Caco-2 (cell line): ENCODE results near the gene RAF1. TPM values are rescaled to one million over a fixed set of nuclear protein-coding genes. Genes with fewer than 3 reads are reported as not detected.

Source experiments
- BruUV-seq: library from RNA; stranded (reverse); fragments of 400-500 nt; replicated peaks from 2 replicates; lab custom pipeline; 2021; lab: Mats Ljungman, UMichigan
- CTCF ChIA-PET: fragments of 300-600 bp; sonication (Branson Sonifier 250); formaldehyde crosslinking; loops from one replicate; lab custom pipeline; 2022; ENCODE audit warnings: antibody characterized with exemption; lab: Charles Lee
- POLR2A ChIA-PET: fragments of 300-600 bp; sonication (Branson Sonifier 250); formaldehyde crosslinking; loops from one replicate; lab custom pipeline; 2022; ENCODE audit warnings: antibody characterized with exemption; lab: Charles Lee
- DNase-seq, 2 experiments: peaks; one replicate each; pipeline versions ENCODE4 v3.0.0 to v3.0.0-alpha.2; 2020 to 2022
- H3K27me3 ChIP-seq: replicated peaks from 2 replicates; pipeline ENCODE4 v1.6.0; 2011; ENCODE audit warnings: low read length; ENCODE audit not compliant: control insufficient read depth, insufficient read depth
- H3K36me3 ChIP-seq: 2 replicates; pipeline ENCODE4 v1.5.1; 2011; ENCODE audit warnings: low read length; ENCODE audit not compliant: control insufficient read depth, insufficient read depth
- H3K4me1 ChIP-seq: fragments of 250-450 bp; sonication (Bioruptor Pico); 2 replicates; pipeline ENCODE4 v1.5.1; 2020; ENCODE audit warnings: mild to moderate bottlenecking
- H3K4me3 ChIP-seq: 2 replicates; pipeline ENCODE4 v1.5.1; 2011; ENCODE audit warnings: low read depth, mild to moderate bottlenecking, control low read depth, low read length
- H3K9me3 ChIP-seq: fragments of 250-450 bp; sonication (Bioruptor Pico); 2 replicates; pipeline ENCODE4 v1.5.1; 2020; ENCODE audit warnings: mild to moderate bottlenecking, moderate library complexity
- H3K27ac Mint-ChIP-seq: one replicate; pipeline ENCODE4 v1.8.0; 2022; ENCODE audit warnings: mixed read lengths; ENCODE audit not compliant: unreplicated experiment
- H3K27me3 Mint-ChIP-seq: one replicate; pipeline ENCODE4 v1.8.0; 2022; ENCODE audit warnings: mixed read lengths; ENCODE audit not compliant: insufficient read depth, unreplicated experiment
- H3K36me3 Mint-ChIP-seq: one replicate; pipeline ENCODE4 v1.8.0; 2022; ENCODE audit warnings: mild to moderate bottlenecking, mixed read lengths; ENCODE audit not compliant: insufficient read depth, unreplicated experiment
- H3K4me1 Mint-ChIP-seq: one replicate; pipeline ENCODE4 v1.8.0; 2022; ENCODE audit warnings: low read depth, mixed read lengths; ENCODE audit not compliant: unreplicated experiment
- H3K4me3 Mint-ChIP-seq: one replicate; pipeline ENCODE4 v1.8.0; 2022; ENCODE audit warnings: mild to moderate bottlenecking, moderate library complexity, mixed read lengths; ENCODE audit not compliant: unreplicated experiment
- H3K9me3 Mint-ChIP-seq: one replicate; pipeline ENCODE4 v1.8.0; 2022; ENCODE audit warnings: mixed read lengths; ENCODE audit not compliant: unreplicated experiment
- intact Hi-C: fragments of 100-400 bp; cut with micrococcal nuclease; formaldehyde crosslinking; loops from one replicate; pipeline ENCODE4 v1.10.0; 2022; ENCODE audit not compliant: unreplicated experiment
- total RNA-seq: library from RNA; stranded (reverse); gene quantifications from 2 replicates; pipeline ENCODE4 v1.2.3, GENCODE V29; 2022
- TF ChIP-seq, protein P1 (sequence below), 2 experiments: fragments of 200-600 bp in 1 of 2; IDR thresholded peaks; 1 replicate in 1 of 2; 2 replicates in 1 of 2; pipeline versions ENCODE4 v1.5.1 to v1.8.0; 2011 to 2022; ENCODE audit warnings: antibody characterized with exemption in 1 of 2, control low read depth in 1 of 2, inconsistent platforms in 1 of 2, low read depth in 1 of 2, low read length in 1 of 2, mild to moderate bottlenecking in 1 of 2, moderate library complexity in 1 of 2; ENCODE audit not compliant: insufficient read depth in 1 of 2, severe bottlenecking in 1 of 2, unreplicated experiment in 1 of 2

RAF1 gene
- total RNA-seq, 1 experiment from 2014 or later: 93.6 TPM

DNA sequence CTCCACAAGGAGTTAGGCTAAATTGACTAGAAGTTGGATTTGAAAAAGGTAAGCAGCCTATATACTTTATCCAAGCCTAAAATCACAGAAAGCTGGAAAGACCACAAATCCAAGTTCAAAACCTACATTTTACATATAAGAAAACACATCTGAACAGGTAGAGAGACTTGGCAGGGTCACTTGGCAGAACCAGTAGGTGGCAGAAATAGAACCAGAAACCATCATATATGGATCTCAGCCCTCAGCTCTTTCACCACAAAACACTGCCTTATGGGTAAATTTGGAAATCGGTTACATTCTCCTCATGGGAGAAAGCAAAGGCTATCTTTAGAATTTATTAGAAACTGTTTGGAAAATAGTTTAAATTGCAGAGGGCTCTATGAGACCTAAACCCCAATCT is 62.8 kb downstream of the RAF1 start:
- peaks cover 55% of the 10 kb centered on the region for H3K36me3 Mint-ChIP-seq
- Histone ChIP-seq H3K4me3 (no peak overlapping the region), H3K27me3 (no peaks in the 10 kb centered on the region), H3K9me3 (no peaks in the 10 kb centered on the region), H3K4me1 (no peaks in the 10 kb centered on the region), H3K36me3 (no peaks in the 10 kb centered on the region; the same call in 1 of the 2 replicates)
- intact Hi-C loops: loop anchor here (1.0 to 10.0 kb wide), 3 partner anchors 54 to 292 kb away; no protein-coding TSS in a partner anchor
- DNase-seq: no peak
- POLR2A ChIA-PET: no interaction called here
- no peaks in the 10 kb centered on the region for H3K27me3 Mint-ChIP-seq
- CTCF ChIA-PET: interaction anchor here (0.6 to 1.3 kb wide), 3 partner anchors 62 to 209 kb away, joined by 3 to 7 read pairs (median 5); no protein-coding TSS in a partner anchor
- BruUV-seq: no TSS peak
- no peak overlapping the region for H3K4me3 Mint-ChIP-seq
- H3K9me3 Mint-ChIP-seq: no peaks in the 10 kb centered on the region
- no peaks in the 10 kb centered on the region for H3K4me1 Mint-ChIP-seq
- H3K27ac Mint-ChIP-seq: no peak overlapping the region
- TF ChIP-seq, protein P1, sequence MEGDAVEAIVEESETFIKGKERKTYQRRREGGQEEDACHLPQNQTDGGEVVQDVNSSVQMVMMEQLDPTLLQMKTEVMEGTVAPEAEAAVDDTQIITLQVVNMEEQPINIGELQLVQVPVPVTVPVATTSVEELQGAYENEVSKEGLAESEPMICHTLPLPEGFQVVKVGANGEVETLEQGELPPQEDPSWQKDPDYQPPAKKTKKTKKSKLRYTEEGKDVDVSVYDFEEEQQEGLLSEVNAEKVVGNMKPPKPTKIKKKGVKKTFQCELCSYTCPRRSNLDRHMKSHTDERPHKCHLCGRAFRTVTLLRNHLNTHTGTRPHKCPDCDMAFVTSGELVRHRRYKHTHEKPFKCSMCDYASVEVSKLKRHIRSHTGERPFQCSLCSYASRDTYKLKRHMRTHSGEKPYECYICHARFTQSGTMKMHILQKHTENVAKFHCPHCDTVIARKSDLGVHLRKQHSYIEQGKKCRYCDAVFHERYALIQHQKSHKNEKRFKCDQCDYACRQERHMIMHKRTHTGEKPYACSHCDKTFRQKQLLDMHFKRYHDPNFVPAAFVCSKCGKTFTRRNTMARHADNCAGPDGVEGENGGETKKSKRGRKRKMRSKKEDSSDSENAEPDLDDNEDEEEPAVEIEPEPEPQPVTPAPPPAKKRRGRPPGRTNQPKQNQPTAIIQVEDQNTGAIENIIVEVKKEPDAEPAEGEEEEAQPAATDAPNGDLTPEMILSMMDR (IDR thresholded peaks at IDR 0.05; ENCODE audit: insufficient read depth in 1 of 2, low read depth in 1 of 2, low read length in 1 of 2, severe bottlenecking in 1 of 2, unreplicated experiment in 1 of 2): peak in 1 of 2 experiments; percentile 28

DNA sequence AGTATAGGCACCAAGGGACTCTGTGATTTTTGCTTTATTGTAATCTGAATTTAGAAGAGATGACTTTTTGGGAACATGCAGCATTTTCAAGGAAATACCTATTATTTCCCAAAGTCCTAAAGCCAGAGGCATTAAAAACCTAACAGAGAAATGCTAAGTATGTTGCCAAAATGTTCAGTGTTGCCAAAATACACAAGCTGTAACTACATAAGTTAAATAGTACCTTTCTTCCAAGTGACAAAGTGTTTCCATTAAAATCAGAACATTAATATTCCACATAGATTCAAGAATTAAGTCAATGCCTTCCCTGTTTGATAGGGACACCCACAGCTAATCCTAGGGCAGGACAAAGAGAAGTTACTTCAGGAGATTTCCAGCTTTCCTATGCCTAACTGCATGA is 65.0 kb downstream of the RAF1 start:
- Mint-ChIP-seq H3K27ac (no peak overlapping the region), H3K27me3 (no peaks in the 10 kb centered on the region), H3K36me3 (peaks cover 70% of the 10 kb centered on the region), H3K4me3 (no peak overlapping the region), H3K9me3 (no peaks in the 10 kb centered on the region), H3K4me1 (no peaks in the 10 kb centered on the region)
- DNase-seq: no peak
- TF ChIP-seq, protein P1 (IDR thresholded peaks at IDR 0.05; ENCODE audit: insufficient read depth in 1 of 2, low read depth in 1 of 2, low read length in 1 of 2, severe bottlenecking in 1 of 2, unreplicated experiment in 1 of 2): no peak
- Histone ChIP-seq H3K4me3 (no peak overlapping the region), H3K9me3 (no peaks in the 10 kb centered on the region), H3K36me3 (peaks cover 1% of the 10 kb centered on the region), H3K27me3 (no peaks in the 10 kb centered on the region), H3K4me1 (no peaks in the 10 kb centered on the region)
- CTCF ChIA-PET: interaction anchor here (0.5 kb wide), 1 partner anchor 27 kb away, joined by 8 read pairs; no protein-coding TSS in a partner anchor
- intact Hi-C loops: no loop called here
- BruUV-seq: no TSS peak
- POLR2A ChIA-PET: no interaction called here

DNA sequence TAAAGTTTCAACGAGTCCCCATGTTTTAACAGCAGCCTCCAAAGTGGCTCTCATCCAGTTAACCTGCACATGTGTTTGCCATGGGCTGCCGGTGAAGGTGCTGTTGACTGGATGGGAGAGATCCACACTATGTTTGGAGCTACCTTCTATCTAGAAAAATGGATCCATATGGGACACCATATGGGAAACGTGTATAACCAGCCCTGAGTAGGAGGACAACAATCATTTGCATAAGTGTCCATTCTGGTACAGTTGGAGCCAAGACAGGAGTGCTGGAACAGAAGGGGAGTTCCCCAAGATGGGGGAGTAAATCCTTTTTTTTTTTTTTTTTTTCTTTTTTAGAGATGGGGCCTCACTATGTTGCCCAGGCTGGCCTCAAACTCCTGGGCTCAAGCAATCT is 70.4 kb downstream of the RAF1 start:
- H3K27ac Mint-ChIP-seq: no peak overlapping the region
- POLR2A ChIA-PET: no interaction called here
- no peak for DNase-seq
- H3K36me3 Mint-ChIP-seq: peaks cover 91% of the 10 kb centered on the region
- no peaks in the 10 kb centered on the region for H3K9me3 Mint-ChIP-seq
- H3K36me3 ChIP-seq: peaks cover 7% of the 10 kb centered on the region
- no peaks in the 10 kb centered on the region for H3K9me3 ChIP-seq
- no peak overlapping the region for H3K4me3 Mint-ChIP-seq
- H3K4me1 Mint-ChIP-seq: no peaks in the 10 kb centered on the region
- no peaks in the 10 kb centered on the region for H3K4me1 ChIP-seq
- no peaks in the 10 kb centered on the region for H3K27me3 Mint-ChIP-seq
- H3K27me3 ChIP-seq: no peaks in the 10 kb centered on the region
- CTCF ChIA-PET: no interaction called here
- H3K4me3 ChIP-seq: no peak overlapping the region
- BruUV-seq: no TSS peak
- intact Hi-C loops: no loop called here
- TF ChIP-seq, protein P1 (IDR thresholded peaks at IDR 0.05; ENCODE audit: insufficient read depth in 1 of 2, low read depth in 1 of 2, low read length in 1 of 2, severe bottlenecking in 1 of 2, unreplicated experiment in 1 of 2): no peak
